ENCODE data around the gene FILIP1. TPM values are rescaled to one million over a fixed set of nuclear protein-coding genes. Genes with fewer than 3 reads are reported as not detected.

FILIP1 gene
- total RNA-seq, 3 donors from 2014 or later, result 2.9 to 4.3 (median 4.3) TPM

DNA sequence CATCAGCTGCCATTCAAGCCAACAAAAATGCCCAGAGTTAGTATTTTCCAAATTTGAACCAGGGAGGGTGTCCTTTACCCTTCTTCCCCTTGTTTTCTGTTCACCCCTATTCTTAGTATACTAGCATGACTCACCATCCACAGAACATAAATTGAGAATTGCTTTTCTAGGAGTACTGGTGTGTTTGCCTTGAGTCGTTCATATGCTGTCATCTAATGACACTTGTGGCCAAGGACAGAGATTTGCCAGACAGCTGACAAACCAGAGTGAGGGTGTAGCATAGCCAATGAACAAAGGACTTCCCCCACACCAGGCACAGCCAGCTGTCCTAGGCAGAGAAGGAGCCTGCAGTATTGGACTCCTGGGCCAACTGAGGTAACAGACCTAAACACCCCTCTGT, 62.2 kb downstream of the FILIP1 start:
- H3K27ac ChIP-seq, result no peak overlapping the region
- DNase-seq (ENCODE audit: low spot score in 2 of 2), result no peak
- intact Hi-C loops (cut with DNase I; ENCODE audit: low total_unique reads), result no loop called here
- H3K36me3 ChIP-seq, result no peaks in the 10 kb centered on the region
- TF ChIP-seq CTCF (IDR thresholded peaks at IDR 0.05) (no peak), POLR2AphosphoS5 (IDR thresholded peaks at IDR 0.05) (no peak), POLR2A (IDR thresholded peaks at IDR 0.05) (no peak)
- no peak overlapping the region for H3K4me3 ChIP-seq
- H3K4me1 ChIP-seq, result no peaks in the 10 kb centered on the region
- H3K27me3 ChIP-seq, result no peaks in the 10 kb centered on the region
- H3K9me3 ChIP-seq, result no peaks in the 10 kb centered on the region

GRCh38 chr6:75430631-75431325, 62.8 kb downstream of the FILIP1 start:
- no peaks in the 10 kb centered on the region for H3K36me3 ChIP-seq
- H3K27ac ChIP-seq, result no peak overlapping the region
- H3K4me3 ChIP-seq, result no peak overlapping the region
- no peaks in the 10 kb centered on the region for H3K4me1 ChIP-seq
- TF ChIP-seq POLR2AphosphoS5 (IDR thresholded peaks at IDR 0.05) (no peak), POLR2A (IDR thresholded peaks at IDR 0.05) (no peak), CTCF (IDR thresholded peaks at IDR 0.05) (no peak)
- H3K9me3 ChIP-seq, result no peaks in the 10 kb centered on the region
- no peak for DNase-seq (ENCODE audit: low spot score in 2 of 2)
- intact Hi-C loops (cut with DNase I; ENCODE audit: low total_unique reads), result no loop called here
- H3K27me3 ChIP-seq, result no peaks in the 10 kb centered on the region

GRCh38 chr6:75429061-75429703, 64.4 kb downstream of the FILIP1 start:
- intact Hi-C loops (cut with DNase I; ENCODE audit: low total_unique reads), result no loop called here
- H3K4me3 ChIP-seq, result no peak overlapping the region
- TF ChIP-seq POLR2AphosphoS5 (IDR thresholded peaks at IDR 0.05) (no peak), POLR2A (IDR thresholded peaks at IDR 0.05) (no peak), CTCF (IDR thresholded peaks at IDR 0.05) (no peak)
- no peaks in the 10 kb centered on the region for H3K4me1 ChIP-seq
- H3K27ac ChIP-seq, result no peak overlapping the region
- H3K27me3 ChIP-seq, result no peaks in the 10 kb centered on the region
- H3K9me3 ChIP-seq, result no peaks in the 10 kb centered on the region
- DNase-seq (ENCODE audit: low spot score in 2 of 2), result no peak
- no peaks in the 10 kb centered on the region for H3K36me3 ChIP-seq

- DNase-seq (ENCODE audit: low spot score in 2 of 2), result no peak
- Histone ChIP-seq H3K9me3 (no peaks in the 10 kb centered on the region), H3K36me3 (no peaks in the 10 kb centered on the region), H3K4me3 (no peak overlapping the region), H3K4me1 (no peaks in the 10 kb centered on the region), H3K27me3 (no peaks in the 10 kb centered on the region), H3K27ac (no peak overlapping the region)
- intact Hi-C loops (cut with DNase I; ENCODE audit: low total_unique reads), result no loop called here
- TF ChIP-seq POLR2A (IDR thresholded peaks at IDR 0.05), result no peak
- no peak for TF ChIP-seq CTCF (IDR thresholded peaks at IDR 0.05)
- TF ChIP-seq POLR2AphosphoS5 (IDR thresholded peaks at IDR 0.05), result no peak
Measured at GRCh38 chr6:75428204-75428603, 65.4 kb downstream of the FILIP1 start.

DNA sequence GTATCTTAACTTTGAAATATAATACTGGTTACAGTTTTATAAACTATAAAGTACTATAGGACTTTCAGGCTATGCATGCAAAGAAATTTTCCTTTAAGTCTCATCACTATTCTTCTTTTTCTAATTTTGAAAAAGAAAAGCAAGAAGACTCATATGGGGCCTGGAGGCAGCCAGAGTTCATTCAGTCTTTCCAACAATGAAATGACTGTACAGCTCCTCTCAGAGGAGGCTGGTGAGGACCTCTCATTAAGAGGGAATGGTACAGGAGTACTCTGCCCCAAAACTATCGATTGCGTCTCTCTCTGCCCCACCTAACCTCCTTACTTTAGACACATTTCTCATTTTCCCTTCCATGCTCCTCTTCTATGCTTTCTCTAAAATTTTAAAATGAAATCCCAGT, 66.3 kb downstream of the FILIP1 start:
- TF ChIP-seq POLR2A (IDR thresholded peaks at IDR 0.05) (no peak), CTCF (IDR thresholded peaks at IDR 0.05) (no peak), POLR2AphosphoS5 (IDR thresholded peaks at IDR 0.05) (no peak)
- Histone ChIP-seq H3K27ac (no peak overlapping the region), H3K4me1 (no peaks in the 10 kb centered on the region), H3K9me3 (no peaks in the 10 kb centered on the region), H3K4me3 (no peak overlapping the region), H3K36me3 (no peaks in the 10 kb centered on the region), H3K27me3 (no peaks in the 10 kb centered on the region)
- intact Hi-C loops (cut with DNase I; ENCODE audit: low total_unique reads), result no loop called here
- DNase-seq (ENCODE audit: low spot score in 2 of 2), result no peak
